Activated CD4-positive, alpha-beta T cell treated with anti-CD3 and anti-CD28 coated beads, Interleukin-2, amount 10 ng/mL, durations not matched to agents 24 days and 14 days (primary cell): ENCODE data around the gene SYNJ1. TPM values are rescaled to one million over a fixed set of nuclear protein-coding genes. Genes with fewer than 3 reads are reported as not detected.
"Not testable (repeated sequence)": the region's sequence is repeated elsewhere in the genome, so short reads cannot be mapped to it uniquely, and the experiment has no call there.

Source experiments
- DNase-seq: peaks from one replicate; pipeline ENCODE4 v3.0.0; 2022
- H3K27ac Mint-ChIP-seq: one replicate; pipeline ENCODE4 v1.8.0; 2022; ENCODE audit warnings: mild to moderate bottlenecking, mixed read lengths
- H3K27me3 Mint-ChIP-seq: one replicate; pipeline ENCODE4 v1.8.0; 2022; ENCODE audit warnings: mixed read lengths
- H3K36me3 Mint-ChIP-seq: one replicate; pipeline ENCODE4 v1.8.0; 2022; ENCODE audit warnings: low read depth, mild to moderate bottlenecking, mixed read lengths
- H3K4me1 Mint-ChIP-seq: one replicate; pipeline ENCODE4 v1.8.0; 2021; ENCODE audit warnings: mixed read lengths
- H3K4me3 Mint-ChIP-seq: one replicate; pipeline ENCODE4 v1.8.0; 2022; ENCODE audit warnings: mild to moderate bottlenecking, moderate library complexity, mixed read lengths
- H3K9me3 Mint-ChIP-seq: one replicate; pipeline ENCODE4 v1.8.0; 2021; ENCODE audit warnings: mixed read lengths
- intact Hi-C: fragments of 100-400 bp; cut with micrococcal nuclease; formaldehyde crosslinking; loops from one replicate; pipeline ENCODE4 v1.15.1; 2023
- total RNA-seq: library from RNA; stranded (reverse); gene quantifications from 2 replicates; pipeline ENCODE4 v1.2.3, GENCODE V29; 2022

The SYNJ1 gene
- total RNA-seq, 1 donor from 2014 or later: 12.6 TPM

GRCh38 chr21:32611471-32611997 is 116.3 kb downstream of the SYNJ1 start:
- Mint-ChIP-seq H3K27ac (peak overlapping the region; percentile 96), H3K4me3 (peak overlapping the region; percentile 99), H3K9me3 (no peaks in the 10 kb centered on the region), H3K36me3 (peaks cover 18% of the 10 kb centered on the region), H3K27me3 (peaks cover 5% of the 10 kb centered on the region), H3K4me1 (peaks cover 7% of the 10 kb centered on the region)
- intact Hi-C loops: no loop called here
- peak; percentile 82 for DNase-seq

GRCh38 chr21:32610940-32611339 is 116.9 kb downstream of the SYNJ1 start:
- H3K27me3 Mint-ChIP-seq, intact Hi-C loops, DNase-seq: not testable (repeated sequence)

GRCh38 chr21:32608851-32609250 is 119.0 kb downstream of the SYNJ1 start:
- H3K4me3 Mint-ChIP-seq: no peak overlapping the region
- peaks cover 7% of the 10 kb centered on the region for H3K4me1 Mint-ChIP-seq
- no peak for DNase-seq
- H3K27ac Mint-ChIP-seq: no peak overlapping the region
- no peaks in the 10 kb centered on the region for H3K9me3 Mint-ChIP-seq
- intact Hi-C loops: no loop called here
- H3K36me3 Mint-ChIP-seq: peaks cover 28% of the 10 kb centered on the region
- H3K27me3 Mint-ChIP-seq: no peaks in the 10 kb centered on the region

More at GRCh38 chr21:32610940-32611339, 116.9 kb downstream of the SYNJ1 start:
- not testable (repeated sequence) for H3K4me1 Mint-ChIP-seq, H3K27ac Mint-ChIP-seq, H3K9me3 Mint-ChIP-seq
- Mint-ChIP-seq H3K36me3 (peaks cover 24% of the 10 kb centered on the region), H3K4me3 (peak overlapping the region; percentile 56)

GRCh38 chr21:32605469-32605868 is 122.3 kb downstream of the SYNJ1 start:
- H3K27me3 Mint-ChIP-seq: no peaks in the 10 kb centered on the region
- peaks cover 2% of the 10 kb centered on the region for H3K4me1 Mint-ChIP-seq
- H3K36me3 Mint-ChIP-seq: peaks cover 42% of the 10 kb centered on the region
- no peak overlapping the region for H3K27ac Mint-ChIP-seq
- H3K4me3 Mint-ChIP-seq: no peak overlapping the region
- DNase-seq: no peak
- H3K9me3 Mint-ChIP-seq: no peaks in the 10 kb centered on the region
- intact Hi-C loops: no loop called here

GRCh38 chr21:32604464-32604863 is 123.3 kb downstream of the SYNJ1 start:
- peaks cover 43% of the 10 kb centered on the region for H3K36me3 Mint-ChIP-seq
- no peaks in the 10 kb centered on the region for H3K4me1 Mint-ChIP-seq
- H3K27me3 Mint-ChIP-seq: no peaks in the 10 kb centered on the region
- no peaks in the 10 kb centered on the region for H3K9me3 Mint-ChIP-seq
- no peak overlapping the region for H3K27ac Mint-ChIP-seq
- no peak overlapping the region for H3K4me3 Mint-ChIP-seq
- DNase-seq: no peak
- intact Hi-C loops: no loop called here

- peaks cover 41% of the 10 kb centered on the region for H3K36me3 Mint-ChIP-seq
- H3K27me3 Mint-ChIP-seq: no peaks in the 10 kb centered on the region
- no peak overlapping the region for H3K27ac Mint-ChIP-seq
- peaks cover 1% of the 10 kb centered on the region for H3K4me1 Mint-ChIP-seq
- H3K9me3 Mint-ChIP-seq: no peaks in the 10 kb centered on the region
- intact Hi-C loops: no loop called here
- H3K4me3 Mint-ChIP-seq: no peak overlapping the region
- DNase-seq: no peak
These were observed 124.7 kb downstream of the SYNJ1 start for GRCh38 chr21:32603131-32603530.

GRCh38 chr21:32602099-32602498 is 125.7 kb downstream of the SYNJ1 start:
- Mint-ChIP-seq H3K9me3 (no peaks in the 10 kb centered on the region), H3K36me3 (peaks cover 36% of the 10 kb centered on the region), H3K4me1 (peaks cover 1% of the 10 kb centered on the region), H3K27me3 (no peaks in the 10 kb centered on the region), H3K27ac (no peak overlapping the region), H3K4me3 (no peak overlapping the region)
- no peak for DNase-seq
- intact Hi-C loops: no loop called here

- peaks cover 6% of the 10 kb centered on the region for H3K4me1 Mint-ChIP-seq
- no peak overlapping the region for H3K27ac Mint-ChIP-seq
- intact Hi-C loops: no loop called here
- H3K4me3 Mint-ChIP-seq: no peak overlapping the region
- H3K36me3 Mint-ChIP-seq: peaks cover 25% of the 10 kb centered on the region
- no peak for DNase-seq
- H3K27me3 Mint-ChIP-seq: no peaks in the 10 kb centered on the region
- H3K9me3 Mint-ChIP-seq: no peaks in the 10 kb centered on the region
These were observed 128.3 kb downstream of the SYNJ1 start for GRCh38 chr21:32599526-32599925.

- Mint-ChIP-seq H3K9me3 (no peaks in the 10 kb centered on the region), H3K27me3 (no peaks in the 10 kb centered on the region), H3K36me3 (peaks cover 25% of the 10 kb centered on the region), H3K4me1 (peaks cover 6% of the 10 kb centered on the region), H3K27ac (no peak overlapping the region), H3K4me3 (no peak overlapping the region)
- intact Hi-C loops: no loop called here
- no peak for DNase-seq
These were observed 128.7 kb downstream of the SYNJ1 start for GRCh38 chr21:32599091-32599490.

GRCh38 chr21:32597205-32597604 is 130.6 kb downstream of the SYNJ1 start:
- no peaks in the 10 kb centered on the region for H3K9me3 Mint-ChIP-seq
- H3K36me3 Mint-ChIP-seq: peaks cover 14% of the 10 kb centered on the region
- peaks cover 6% of the 10 kb centered on the region for H3K4me1 Mint-ChIP-seq
- H3K27me3 Mint-ChIP-seq: no peaks in the 10 kb centered on the region
- H3K4me3 Mint-ChIP-seq: no peak overlapping the region
- intact Hi-C loops: no loop called here
- H3K27ac Mint-ChIP-seq: peak overlapping the region; percentile 10
- no peak for DNase-seq

GRCh38 chr21:32595431-32595830 is 132.4 kb downstream of the SYNJ1 start:
- no peaks in the 10 kb centered on the region for H3K27me3 Mint-ChIP-seq
- no peaks in the 10 kb centered on the region for H3K9me3 Mint-ChIP-seq
- no peak for DNase-seq
- H3K27ac Mint-ChIP-seq: no peak overlapping the region
- H3K36me3 Mint-ChIP-seq: peaks cover 9% of the 10 kb centered on the region
- peaks cover 6% of the 10 kb centered on the region for H3K4me1 Mint-ChIP-seq
- intact Hi-C loops: no loop called here
- H3K4me3 Mint-ChIP-seq: no peak overlapping the region

GRCh38 chr21:32593690-32594089 is 134.1 kb downstream of the SYNJ1 start:
- DNase-seq: no peak
- Mint-ChIP-seq H3K9me3 (no peaks in the 10 kb centered on the region), H3K4me1 (peaks cover 5% of the 10 kb centered on the region), H3K4me3 (no peak overlapping the region), H3K36me3 (peaks cover 2% of the 10 kb centered on the region), H3K27ac (no peak overlapping the region), H3K27me3 (no peaks in the 10 kb centered on the region)
- intact Hi-C loops: no loop called here

- Mint-ChIP-seq H3K36me3 (peaks cover 2% of the 10 kb centered on the region), H3K27me3 (no peaks in the 10 kb centered on the region), H3K4me1 (peaks cover 5% of the 10 kb centered on the region), H3K4me3 (no peak overlapping the region), H3K9me3 (no peaks in the 10 kb centered on the region), H3K27ac (no peak overlapping the region)
- intact Hi-C loops: no loop called here
- DNase-seq: no peak
These were observed 134.8 kb downstream of the SYNJ1 start for GRCh38 chr21:32592929-32593502.

- Mint-ChIP-seq H3K4me1 (no peaks in the 10 kb centered on the region), H3K27ac (no peak overlapping the region), H3K4me3 (no peak overlapping the region), H3K27me3 (no peaks in the 10 kb centered on the region), H3K9me3 (no peaks in the 10 kb centered on the region), H3K36me3 (no peaks in the 10 kb centered on the region)
- intact Hi-C loops: no loop called here
- DNase-seq: no peak
These were observed 137.7 kb downstream of the SYNJ1 start for GRCh38 chr21:32590130-32590529.

- intact Hi-C loops: no loop called here
- no peak overlapping the region for H3K27ac Mint-ChIP-seq
- no peaks in the 10 kb centered on the region for H3K4me1 Mint-ChIP-seq
- no peaks in the 10 kb centered on the region for H3K9me3 Mint-ChIP-seq
- H3K27me3 Mint-ChIP-seq: no peaks in the 10 kb centered on the region
- no peak for DNase-seq
- H3K4me3 Mint-ChIP-seq: no peak overlapping the region
- no peaks in the 10 kb centered on the region for H3K36me3 Mint-ChIP-seq
These were observed 140.2 kb downstream of the SYNJ1 start for GRCh38 chr21:32587651-32588050.
